BJ (cell line): Measurements from ENCODE around the gene EI24. TPM values are rescaled to one million over a fixed set of nuclear protein-coding genes. Genes with fewer than 3 reads are reported as not detected.

Experiments
- CTCF ChIA-PET: fragments of 350-600 bp; formaldehyde crosslinking; extraction: SDS; loops from one replicate; lab custom pipeline; 2021; ENCODE audit warnings: antibody characterized with exemption, inconsistent platforms; lab: Yijun Ruan, JAX
- POLR2A ChIA-PET: fragments of 300-600 bp; sonication (Branson Sonifier 250); formaldehyde crosslinking; extraction: SDS; loops from one replicate; lab custom pipeline; 2021; ENCODE audit warnings: antibody characterized with exemption; lab: Charles Lee
- DNase-seq: peaks from one replicate; pipeline ENCODE4 v3.0.0-alpha.2; 2011; ENCODE audit warnings: low read depth
- H3K27me3 ChIP-seq: 2 replicates; pipeline ENCODE4 v1.6.0; 2011; ENCODE audit warnings: low read length; ENCODE audit not compliant: control insufficient read depth, insufficient read depth
- H3K36me3 ChIP-seq: 2 replicates; pipeline ENCODE4 v1.5.1; 2011; ENCODE audit warnings: low read length; ENCODE audit not compliant: control insufficient read depth, insufficient read depth
- H3K4me3 ChIP-seq: 2 replicates; pipeline ENCODE4 v1.5.1; 2011; ENCODE audit warnings: low read depth, mild to moderate bottlenecking, control low read depth, low read length
- polyA plus RNA-seq: library from polyadenylated mRNA; depleted of rRNA; stranded (reverse); fragments of >200 nt; gene quantifications from 2 replicates; pipeline ENCODE4 v1.2.3, GENCODE V29; 2011
- TF ChIP-seq, protein P1 (sequence below): IDR thresholded peaks from 2 replicates; pipeline ENCODE4 v1.5.1; 2011; ENCODE audit warnings: low read depth, mild to moderate bottlenecking, control low read depth, inconsistent platforms, low read length, moderate library complexity; ENCODE audit not compliant: insufficient read depth

EI24 gene
- polyA plus RNA-seq, 1 experiment = 72.1 TPM

DNA sequence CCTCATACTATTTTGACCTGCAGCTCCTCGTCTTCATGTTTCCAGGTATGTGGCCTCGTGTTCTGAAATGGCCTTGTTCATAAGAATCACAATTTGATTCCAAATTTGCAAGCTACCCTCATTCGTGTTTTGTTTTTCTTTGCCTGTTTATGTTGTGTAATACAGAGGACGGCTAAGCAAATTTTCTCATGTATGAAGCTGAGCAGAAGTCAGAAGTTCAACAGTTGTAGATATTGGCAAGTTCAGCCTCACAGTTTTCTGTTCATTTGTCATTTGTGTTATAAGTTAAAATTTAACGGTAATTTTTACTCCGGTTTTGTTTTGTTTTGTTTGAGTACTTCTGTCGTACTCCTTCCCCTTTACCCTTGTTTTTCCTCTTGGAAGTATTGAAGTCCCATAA lies 40.3 kb downstream of the EI24 start:
- no peak overlapping the region for H3K4me3 ChIP-seq
- ChIA-PET POLR2A (no interaction called here), CTCF (no interaction called here)
- peaks cover 30% of the 10 kb centered on the region for H3K36me3 ChIP-seq
- TF ChIP-seq, protein P1, sequence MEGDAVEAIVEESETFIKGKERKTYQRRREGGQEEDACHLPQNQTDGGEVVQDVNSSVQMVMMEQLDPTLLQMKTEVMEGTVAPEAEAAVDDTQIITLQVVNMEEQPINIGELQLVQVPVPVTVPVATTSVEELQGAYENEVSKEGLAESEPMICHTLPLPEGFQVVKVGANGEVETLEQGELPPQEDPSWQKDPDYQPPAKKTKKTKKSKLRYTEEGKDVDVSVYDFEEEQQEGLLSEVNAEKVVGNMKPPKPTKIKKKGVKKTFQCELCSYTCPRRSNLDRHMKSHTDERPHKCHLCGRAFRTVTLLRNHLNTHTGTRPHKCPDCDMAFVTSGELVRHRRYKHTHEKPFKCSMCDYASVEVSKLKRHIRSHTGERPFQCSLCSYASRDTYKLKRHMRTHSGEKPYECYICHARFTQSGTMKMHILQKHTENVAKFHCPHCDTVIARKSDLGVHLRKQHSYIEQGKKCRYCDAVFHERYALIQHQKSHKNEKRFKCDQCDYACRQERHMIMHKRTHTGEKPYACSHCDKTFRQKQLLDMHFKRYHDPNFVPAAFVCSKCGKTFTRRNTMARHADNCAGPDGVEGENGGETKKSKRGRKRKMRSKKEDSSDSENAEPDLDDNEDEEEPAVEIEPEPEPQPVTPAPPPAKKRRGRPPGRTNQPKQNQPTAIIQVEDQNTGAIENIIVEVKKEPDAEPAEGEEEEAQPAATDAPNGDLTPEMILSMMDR = no peak
- no peaks in the 10 kb centered on the region for H3K27me3 ChIP-seq
- no peak for DNase-seq

DNA sequence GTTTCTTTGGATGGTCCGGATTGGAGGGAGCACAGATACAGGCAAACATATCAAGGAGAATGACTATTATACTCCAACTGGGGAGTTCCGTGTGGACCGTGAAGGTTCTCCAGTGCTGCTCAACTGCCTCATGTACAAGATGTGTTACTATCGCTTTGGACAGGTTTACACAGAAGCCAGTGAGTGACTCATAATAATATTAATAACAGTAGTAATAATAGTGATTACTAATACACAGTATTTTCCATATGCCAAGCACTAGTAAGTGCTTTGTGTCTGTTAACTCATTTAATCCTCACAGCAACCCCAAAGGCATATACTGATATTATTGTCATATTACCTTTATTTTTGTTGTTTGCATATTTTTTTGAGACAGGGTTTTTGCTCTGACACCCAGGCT lies 49.1 kb downstream of the EI24 start:
- TF ChIP-seq, protein P1 = no peak
- POLR2A ChIA-PET = no interaction called here
- Histone ChIP-seq H3K4me3 (no peak overlapping the region), H3K36me3 (peaks cover 20% of the 10 kb centered on the region), H3K27me3 (no peaks in the 10 kb centered on the region)
- no peak for DNase-seq
- CTCF ChIA-PET = no interaction called here

DNA sequence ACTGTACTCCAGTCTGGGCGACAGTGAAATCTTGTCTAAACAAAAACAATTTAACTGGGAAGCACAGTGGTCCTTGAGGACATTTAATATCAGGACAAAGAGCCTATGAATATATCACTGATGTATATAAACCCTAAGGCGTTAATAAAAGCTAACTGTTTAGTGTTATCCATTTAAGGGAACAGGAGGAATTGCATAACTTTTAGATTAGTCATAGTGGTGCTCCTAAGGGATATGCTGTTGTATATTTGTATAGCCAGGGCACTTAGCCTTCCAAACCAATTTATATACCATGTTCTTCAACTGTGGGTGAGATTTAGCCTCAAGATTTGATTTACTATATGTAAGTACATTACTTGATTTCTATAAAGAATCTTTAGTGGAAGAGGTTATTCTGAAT lies 52.7 kb downstream of the EI24 start:
- CTCF ChIA-PET = interaction anchor here (1.0 to 1.4 kb wide), 2 partner anchors 8 to 256 kb away, joined by 3 read pairs; no protein-coding TSS in a partner anchor
- Histone ChIP-seq H3K4me3 (no peak overlapping the region), H3K36me3 (peaks cover 10% of the 10 kb centered on the region), H3K27me3 (no peaks in the 10 kb centered on the region)
- no peak for DNase-seq
- POLR2A ChIA-PET = no interaction called here
- TF ChIP-seq, protein P1 = no peak

DNA sequence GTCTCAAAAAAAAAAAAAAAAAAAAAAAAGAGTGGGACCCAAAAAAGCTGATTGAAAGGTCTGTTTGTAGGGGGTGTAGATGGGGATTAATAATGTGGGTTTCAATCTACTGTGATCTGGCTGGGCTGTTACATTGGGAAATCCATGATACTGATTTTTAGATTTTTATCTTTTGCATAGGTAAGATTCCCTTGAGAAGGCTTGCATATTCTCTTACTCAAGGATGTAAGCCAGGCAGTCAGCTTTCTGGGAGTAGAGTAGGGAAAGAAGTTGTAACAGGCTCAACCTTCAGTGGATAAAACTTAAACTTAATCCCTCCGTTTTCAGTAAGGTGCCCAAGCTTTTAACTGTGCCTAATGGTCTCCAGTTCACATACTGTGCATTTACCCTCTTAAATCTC lies 53.8 kb downstream of the EI24 start:
- TF ChIP-seq, protein P1 = no peak
- no peak for DNase-seq
- Histone ChIP-seq H3K4me3 (no peak overlapping the region), H3K27me3 (no peaks in the 10 kb centered on the region), H3K36me3 (peaks cover 10% of the 10 kb centered on the region)
- CTCF ChIA-PET = interaction anchor here (0.6 kb wide), 1 partner anchor 637 kb away, joined by 3 read pairs; no protein-coding TSS in a partner anchor
- POLR2A ChIA-PET = no interaction called here

DNA sequence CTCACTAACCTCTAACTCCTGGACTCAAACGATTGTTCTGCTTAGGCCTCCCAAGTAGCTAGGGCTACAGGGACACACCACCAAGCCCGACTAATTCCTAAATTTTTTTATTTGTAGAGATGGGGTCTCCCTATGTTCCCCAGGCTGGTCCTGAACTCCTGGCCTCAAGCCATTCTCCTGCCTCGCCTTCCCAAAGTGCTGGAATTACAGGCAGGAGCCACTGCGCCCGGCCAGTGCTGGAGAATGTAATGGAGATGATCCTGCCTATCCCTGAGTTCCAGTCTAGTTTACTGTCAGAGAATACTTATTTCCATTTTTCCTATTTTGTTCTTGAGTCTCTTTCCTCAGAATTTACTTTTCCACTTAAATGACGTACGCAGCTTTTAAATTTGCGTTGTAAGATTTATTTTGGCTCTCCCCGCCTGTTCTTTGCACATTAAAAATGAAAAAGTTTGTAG lies 55.5 kb downstream of the EI24 start, which contains the start of gene CHEK1:
CHEK1 (plus strand) TSS at position 408 of the 458 bp plus-strand sequence. CDS start 1,606 bp downstream, outside the sequence.
- ChIA-PET POLR2A (interaction anchor here (0.7 kb wide), 1 partner anchor 489 kb away, joined by 4 read pairs; no protein-coding TSS in a partner anchor), CTCF (interaction anchor here (0.6 to 0.8 kb wide), 2 partner anchors 17 to 254 kb away, joined by 4 read pairs; no protein-coding TSS in a partner anchor)
- DNase-seq = no peak
- H3K36me3 ChIP-seq = peaks cover 3% of the 10 kb centered on the region
- no peaks in the 10 kb centered on the region for H3K27me3 ChIP-seq
- TF ChIP-seq, protein P1 = no peak
- peak within 1 kb of the TSS; percentile 80 for H3K4me3 ChIP-seq
